Epithelial cell of proximal tubule (primary cell): ENCODE results near the gene KY. TPM values are rescaled to one million over a fixed set of nuclear protein-coding genes. Genes with fewer than 3 reads are reported as not detected.

ENCODE experiments used
- DNase-seq: peaks from one replicate; pipeline ENCODE4 v3.0.0-alpha.2; 2011; ENCODE audit warnings: low read depth
- H3K4me3 ChIP-seq: 2 replicates; pipeline ENCODE4 v1.5.1; 2011; ENCODE audit warnings: low read depth, mild to moderate bottlenecking, low read length
- CTCF ChIP-seq: conservative IDR thresholded peaks from 2 replicates; pipeline ENCODE4 v1.5.1; 2012; ENCODE audit warnings: low read depth, mild to moderate bottlenecking, low read length
- total RNA-seq: library from RNA; depleted of rRNA; stranded (reverse); fragments of >200 nt; gene quantifications from 2 replicates; pipeline ENCODE4 v1.2.3, GENCODE V29; 2015

The KY gene
- total RNA-seq, 1 donor from 2014 or later, result not detected

- no peak overlapping the region for H3K4me3 ChIP-seq
- DNase-seq, result no peak
- TF ChIP-seq CTCF, result no peak
These were observed 42.6 kb downstream of the KY start for GRCh38 chr3:134608023-134608770.

GRCh38 chr3:134607054-134608022 is 43.5 kb downstream of the KY start:
- no peak for TF ChIP-seq CTCF
- no peak overlapping the region for H3K4me3 ChIP-seq
- DNase-seq, result no peak

GRCh38 chr3:134606033-134607025 is 44.5 kb downstream of the KY start:
- TF ChIP-seq CTCF, result no peak
- H3K4me3 ChIP-seq, result no peak overlapping the region
- no peak for DNase-seq

GRCh38 chr3:134605556-134605955 is 45.3 kb downstream of the KY start:
- H3K4me3 ChIP-seq, result no peak overlapping the region
- DNase-seq, result no peak
- no peak for TF ChIP-seq CTCF

GRCh38 chr3:134603956-134604355 is 46.9 kb downstream of the KY start:
- no peak overlapping the region for H3K4me3 ChIP-seq
- no peak for DNase-seq
- no peak for TF ChIP-seq CTCF

- H3K4me3 ChIP-seq, result no peak overlapping the region
- TF ChIP-seq CTCF, result no peak
- DNase-seq, result no peak
These were observed 47.3 kb downstream of the KY start for GRCh38 chr3:134603480-134603879.
